Measurements from ENCODE around the gene PLRG1.

The PLRG1 gene

GRCh38 chr4:154517591-154517990 is 32.6 kb downstream of the PLRG1 start:
- no peak for DNase-seq

GRCh38 chr4:154516318-154517029 is 33.7 kb downstream of the PLRG1 start:
- DNase-seq: no peak

GRCh38 chr4:154511981-154512380 is 38.2 kb downstream of the PLRG1 start:
- no peak for DNase-seq

- DNase-seq: no peak
These were observed 38.7 kb downstream of the PLRG1 start for GRCh38 chr4:154511548-154511947.

- DNase-seq: no peak
These were observed 43.0 kb downstream of the PLRG1 start for GRCh38 chr4:154507156-154507555.

GRCh38 chr4:154506253-154506652 is 43.9 kb downstream of the PLRG1 start:
- DNase-seq: no peak

- DNase-seq: no peak
These were observed 46.6 kb downstream of the PLRG1 start for GRCh38 chr4:154503598-154503997.

GRCh38 chr4:154502111-154502510 is 48.1 kb downstream of the PLRG1 start:
- no peak for DNase-seq

- DNase-seq: no peak
These were observed 52.3 kb downstream of the PLRG1 start for GRCh38 chr4:154497889-154498288.

GRCh38 chr4:154495867-154496266 is 54.3 kb downstream of the PLRG1 start:
- DNase-seq: no peak

- no peak for DNase-seq
These were observed 57.9 kb downstream of the PLRG1 start for GRCh38 chr4:154492288-154492687.

GRCh38 chr4:154491341-154492271 is 58.6 kb downstream of the PLRG1 start, which contains the start of gene DCHS2:
Gene DCHS2 (minus strand): TSS chr4:154491799. CDS start chr4:154491355, 444 bp downstream.
- peak in 1 of 2 experiments; percentile 1 for DNase-seq

- peak in 1 of 2 experiments; percentile 1 for DNase-seq
These were observed 59.4 kb downstream of the PLRG1 start for GRCh38 chr4:154490583-154491340.

- DNase-seq: no peak
These were observed 60.0 kb downstream of the PLRG1 start for GRCh38 chr4:154490234-154490582.

GRCh38 chr4:154489558-154490233 is 60.5 kb downstream of the PLRG1 start:
- DNase-seq: no peak

- DNase-seq: no peak
These were observed 63.1 kb downstream of the PLRG1 start for GRCh38 chr4:154487145-154487544.

GRCh38 chr4:154485127-154485773 is 65.0 kb downstream of the PLRG1 start:
- DNase-seq: no peak
